Stimulated activated naive CD8-positive, alpha-beta T cell treated with anti-CD3 and anti-CD28 coated beads, Interleukin-15, amount 100 ng/mL, for 72 hours (primary cell): ENCODE measurements around the gene RANBP3.
A peak's percentile ranks its signal among the peaks of the same experiment; 100 is the strongest.
"Not testable (repeated sequence)": the region's sequence is repeated elsewhere in the genome, so short reads cannot be mapped to it uniquely, and the experiment has no call there.

ENCODE experiments used
- ATAC-seq: fragments of 150-1000 bp; cut with Tn5 transposase; 2 replicates; pipeline ENCODE4 v1.10.0; 2021; ENCODE audit warnings: mild to moderate bottlenecking, moderate library complexity
- DNase-seq, 2 donors: peaks; one replicate each; pipeline ENCODE4 v3.0.0; 2021 to 2022
- H3K27ac Mint-ChIP-seq, 2 donors: one replicate each; pipeline ENCODE4 v1.8.0; 2022; ENCODE audit warnings: mild to moderate bottlenecking in 2 of 2, mixed read lengths in 2 of 2, moderate library complexity in 2 of 2
- H3K27me3 Mint-ChIP-seq: one replicate; pipeline ENCODE4 v1.8.0; 2022; ENCODE audit warnings: mixed read lengths
- H3K4me1 Mint-ChIP-seq: one replicate; pipeline ENCODE4 v1.8.0; 2022; ENCODE audit warnings: mild to moderate bottlenecking, mixed read lengths
- H3K4me3 Mint-ChIP-seq, 2 donors: one replicate each; pipeline ENCODE4 v1.8.0; 2022; ENCODE audit warnings: mild to moderate bottlenecking in 2 of 2, mixed read lengths in 2 of 2, moderate library complexity in 1 of 2
- H3K9me3 Mint-ChIP-seq, 2 donors: one replicate each; pipeline ENCODE4 v1.8.0; 2022; ENCODE audit warnings: mixed read lengths in 2 of 2

RANBP3 gene

DNA sequence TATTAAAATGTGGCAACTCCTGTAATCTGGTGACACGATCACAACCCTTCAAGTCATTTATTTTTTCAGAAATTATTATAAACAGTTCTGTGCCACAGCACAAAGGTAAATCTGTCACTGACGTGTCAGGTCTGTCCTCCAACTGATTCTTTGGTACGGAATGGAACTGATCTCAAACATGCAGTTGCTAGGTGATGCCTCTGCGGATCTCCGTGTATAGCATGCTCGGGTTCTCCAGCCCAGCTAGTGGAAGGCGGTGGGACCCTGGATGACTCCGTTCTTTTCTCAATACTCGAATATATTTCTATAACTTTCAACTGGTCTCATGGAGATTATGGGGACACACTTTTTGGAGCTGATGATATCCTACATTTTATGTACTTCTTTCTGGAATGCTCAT, 11.0 kb downstream of the RANBP3 start:
- DNase-seq (no peak), ATAC-seq (no peak)
- Mint-ChIP-seq H3K4me1 (peaks cover 96% of the 10 kb centered on the region), H3K27ac (peak overlapping the region in 1 of 2 donors; percentile 43), H3K4me3 (no peak overlapping the region), H3K9me3 (no peaks in the 10 kb centered on the region), H3K27me3 (no peaks in the 10 kb centered on the region)

DNA sequence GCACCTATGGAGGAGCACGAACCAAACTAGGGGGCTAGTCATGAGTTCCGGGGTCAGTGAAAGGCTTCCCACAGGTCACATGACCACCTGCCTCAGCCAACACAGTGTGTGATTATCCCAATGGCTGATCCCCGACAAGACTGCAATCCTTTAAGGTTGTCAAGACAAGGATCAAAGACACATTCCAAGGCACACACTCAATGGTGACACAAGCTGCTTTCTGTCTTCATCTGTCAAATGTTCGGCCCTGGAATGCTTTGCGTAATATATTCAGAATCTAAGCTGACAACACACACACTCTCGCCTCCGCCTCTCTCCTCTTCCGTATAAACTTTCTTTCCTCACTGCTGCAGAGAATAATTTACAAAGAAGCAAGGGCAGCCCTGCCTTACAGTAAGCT, 11.7 kb downstream of the RANBP3 start:
- ATAC-seq (no peak), DNase-seq (no peak)
- Mint-ChIP-seq H3K27ac (peak overlapping the region; percentile 43 to 94), H3K4me3 (peak overlapping the region in 1 of 2 donors; percentile 2), H3K4me1 (peaks cover 96% of the 10 kb centered on the region), H3K9me3 (no peaks in the 10 kb centered on the region), H3K27me3 (no peaks in the 10 kb centered on the region)

GRCh38 chr19:5964816-5965565, 12.9 kb downstream of the RANBP3 start:
- Mint-ChIP-seq H3K27me3 (no peaks in the 10 kb centered on the region), H3K4me3 (peak overlapping the region in 1 of 2 donors; percentile 55)

GRCh38 chr19:5963855-5964254, 14.1 kb downstream of the RANBP3 start:
- DNase-seq (no peak), ATAC-seq (no peak)
- peak overlapping the region; percentile 93 to 97 for H3K27ac Mint-ChIP-seq
- no peaks in the 10 kb centered on the region for H3K9me3 Mint-ChIP-seq
- peak overlapping the region in 1 of 2 donors; percentile 55 for H3K4me3 Mint-ChIP-seq
- no peaks in the 10 kb centered on the region for H3K27me3 Mint-ChIP-seq
- peaks cover 99% of the 10 kb centered on the region for H3K4me1 Mint-ChIP-seq

More at GRCh38 chr19:5964816-5965565, 12.9 kb downstream of the RANBP3 start:
- Mint-ChIP-seq H3K4me1 (peaks cover 99% of the 10 kb centered on the region), H3K9me3 (no peaks in the 10 kb centered on the region), H3K27ac (peak overlapping the region; percentile 93 to 97)
- no peak for DNase-seq
- ATAC-seq, result no peak

GRCh38 chr19:5963259-5963658, 14.7 kb downstream of the RANBP3 start:
- not testable (repeated sequence) for DNase-seq, H3K9me3 Mint-ChIP-seq, ATAC-seq, H3K27me3 Mint-ChIP-seq
- Mint-ChIP-seq H3K27ac (peak overlapping the region in 1 of 2 donors; percentile 97), H3K4me1 (peaks cover 99% of the 10 kb centered on the region), H3K4me3 (peak overlapping the region; percentile 71 to 75)

DNA sequence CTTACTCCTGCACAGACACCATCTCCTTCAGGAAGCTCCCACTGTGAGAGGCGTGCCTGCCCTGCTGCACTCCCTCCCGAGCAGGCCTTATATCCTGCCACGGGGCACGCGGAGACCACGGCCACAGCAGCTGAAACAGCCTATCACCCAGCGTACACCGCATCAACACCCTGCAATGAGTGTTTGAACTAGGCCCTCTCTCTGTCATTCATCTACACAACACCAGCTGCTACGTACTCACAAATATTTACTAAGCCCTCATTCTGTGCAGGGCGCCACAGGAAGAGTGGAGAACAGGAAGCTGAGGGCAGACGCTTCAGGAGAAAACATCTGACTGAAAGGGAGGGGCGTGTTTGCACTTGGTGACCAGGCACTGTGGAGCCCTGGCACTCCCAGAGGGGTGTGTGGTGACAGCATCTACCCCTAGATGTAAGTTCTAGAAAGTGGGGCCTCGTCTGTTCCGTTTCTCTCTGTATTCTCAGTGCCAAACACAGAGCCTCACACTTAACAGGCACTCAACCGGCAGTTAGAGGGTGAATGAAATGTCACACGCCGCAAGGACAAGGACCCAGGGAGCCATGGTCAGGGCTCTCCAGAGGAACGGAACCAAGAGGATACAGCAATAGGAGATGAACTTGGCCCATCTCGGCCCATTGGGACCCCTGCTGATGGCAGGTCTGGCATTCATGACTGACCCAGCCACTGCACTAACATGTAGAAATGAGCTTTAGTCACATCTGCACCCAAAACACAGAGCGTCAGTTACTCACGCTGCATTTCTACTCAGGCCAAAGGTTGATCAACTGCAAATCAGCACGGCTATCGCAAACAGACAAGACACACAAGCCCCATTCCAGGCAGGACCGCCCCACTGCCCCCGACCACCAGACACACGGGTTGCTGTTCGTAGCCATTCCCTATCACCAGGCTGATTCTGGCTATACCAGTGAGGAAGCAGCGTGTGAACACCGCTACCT, 15.7 kb downstream of the RANBP3 start:
- peak; percentile 33 to 73 for DNase-seq
- no peaks in the 10 kb centered on the region for H3K27me3 Mint-ChIP-seq
- H3K4me1 Mint-ChIP-seq, result peaks cover 99% of the 10 kb centered on the region
- no peaks in the 10 kb centered on the region for H3K9me3 Mint-ChIP-seq
- H3K4me3 Mint-ChIP-seq, result peak overlapping the region; percentile 71 to 75
- peak overlapping the region; percentile 90 to 95 for H3K27ac Mint-ChIP-seq
- peak; percentile 96 for ATAC-seq

DNA sequence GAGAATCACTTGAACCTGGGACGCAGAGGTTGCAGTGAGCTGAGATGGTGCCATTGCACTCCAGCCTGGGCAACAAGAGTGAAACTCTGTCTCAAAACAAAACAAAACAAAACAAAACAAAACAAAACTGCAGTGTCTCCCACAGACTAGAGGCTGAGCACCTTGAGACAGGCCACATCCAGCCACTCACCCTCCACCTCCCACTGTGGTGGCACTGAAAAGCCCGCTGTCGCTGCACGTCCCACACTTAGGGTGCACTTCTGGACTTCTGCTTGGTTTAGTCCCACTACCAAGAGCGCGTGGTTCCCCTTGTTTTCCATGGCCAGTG, 16.3 kb downstream of the RANBP3 start:
- H3K27me3 Mint-ChIP-seq, H3K9me3 Mint-ChIP-seq, DNase-seq: not testable (repeated sequence)
- Mint-ChIP-seq H3K4me1 (peaks cover 100% of the 10 kb centered on the region), H3K4me3 (peak overlapping the region; percentile 71 to 75), H3K27ac (peak overlapping the region; percentile 90 to 95)
- ATAC-seq, result peak; percentile 16

- peaks cover 100% of the 10 kb centered on the region for H3K4me1 Mint-ChIP-seq
- ATAC-seq (no peak), DNase-seq (no peak)
- H3K27ac Mint-ChIP-seq, result peak overlapping the region; percentile 42 to 74
- peak overlapping the region in 1 of 2 donors; percentile 34 for H3K4me3 Mint-ChIP-seq
- H3K27me3 Mint-ChIP-seq, result no peaks in the 10 kb centered on the region
- no peaks in the 10 kb centered on the region for H3K9me3 Mint-ChIP-seq
Measured at GRCh38 chr19:5960005-5961001, 17.6 kb downstream of the RANBP3 start.

- no peak overlapping the region for H3K4me3 Mint-ChIP-seq
- H3K27ac Mint-ChIP-seq, result peak overlapping the region; percentile 14 to 74
- no peaks in the 10 kb centered on the region for H3K27me3 Mint-ChIP-seq
- H3K9me3 Mint-ChIP-seq, result no peaks in the 10 kb centered on the region
- DNase-seq (no peak), ATAC-seq (no peak)
- peaks cover 100% of the 10 kb centered on the region for H3K4me1 Mint-ChIP-seq
Measured at GRCh38 chr19:5959260-5960004, 18.5 kb downstream of the RANBP3 start.

- ATAC-seq (no peak), DNase-seq (no peak)
- H3K4me3 Mint-ChIP-seq, result no peak overlapping the region
- H3K27ac Mint-ChIP-seq, result peak overlapping the region; percentile 14 to 73
- peaks cover 100% of the 10 kb centered on the region for H3K4me1 Mint-ChIP-seq
- no peaks in the 10 kb centered on the region for H3K9me3 Mint-ChIP-seq
- no peaks in the 10 kb centered on the region for H3K27me3 Mint-ChIP-seq
Measured at GRCh38 chr19:5958851-5959122, 19.2 kb downstream of the RANBP3 start.

GRCh38 chr19:5958074-5958850, 19.7 kb downstream of the RANBP3 start:
- Mint-ChIP-seq H3K4me1 (peaks cover 100% of the 10 kb centered on the region), H3K9me3 (no peaks in the 10 kb centered on the region), H3K4me3 (no peak overlapping the region), H3K27ac (peak overlapping the region; percentile 20 to 95), H3K27me3 (no peaks in the 10 kb centered on the region)
- no peak for ATAC-seq
- DNase-seq, result no peak

DNA sequence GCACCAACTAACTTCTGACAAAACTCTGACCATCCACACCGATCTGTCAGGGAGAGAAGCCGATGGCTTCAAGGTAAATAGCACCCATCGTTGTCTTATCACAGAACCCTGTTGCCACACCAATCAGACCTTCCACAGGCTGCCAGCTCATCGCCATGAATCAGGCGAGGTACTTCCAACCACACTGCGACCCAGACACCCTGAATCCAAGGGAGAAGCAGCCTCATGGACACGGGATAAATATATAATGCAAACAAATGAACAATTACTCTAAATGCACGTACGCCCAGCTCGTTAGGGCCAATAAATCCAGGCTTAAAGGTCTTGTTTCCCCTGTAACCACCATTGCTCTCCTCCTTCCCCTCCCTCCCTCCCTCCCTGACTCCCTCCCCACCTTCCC, 20.8 kb downstream of the RANBP3 start:
- DNase-seq, result no peak
- no peak for ATAC-seq
- Mint-ChIP-seq H3K4me3 (no peak overlapping the region), H3K4me1 (peaks cover 100% of the 10 kb centered on the region), H3K27ac (no peak overlapping the region), H3K27me3 (no peaks in the 10 kb centered on the region), H3K9me3 (no peaks in the 10 kb centered on the region)

- Mint-ChIP-seq H3K27ac (no peak overlapping the region), H3K4me3 (no peak overlapping the region)
Measured at GRCh38 chr19:5956728-5957127, 21.2 kb downstream of the RANBP3 start.

DNA sequence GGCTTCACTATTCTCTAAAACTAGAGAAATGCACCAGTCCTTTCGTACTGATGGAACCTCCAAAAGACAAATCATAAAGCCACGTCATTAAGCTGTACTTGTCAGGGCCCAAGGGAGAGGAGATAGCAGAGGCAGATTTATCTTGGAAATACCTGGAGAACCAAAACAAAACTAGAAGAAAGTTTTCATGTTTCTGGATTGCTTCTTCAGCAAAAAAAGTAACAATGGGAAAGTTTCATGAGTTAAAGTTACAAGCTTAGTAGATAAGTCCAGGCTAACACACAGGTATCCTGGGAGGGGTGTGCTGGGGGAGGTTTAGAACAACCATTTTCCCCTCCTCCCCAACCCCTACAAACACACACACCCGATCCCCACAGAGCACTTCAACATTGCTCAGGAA, 21.6 kb downstream of the RANBP3 start:
- ATAC-seq (no peak), DNase-seq (no peak)
- no peaks in the 10 kb centered on the region for H3K27me3 Mint-ChIP-seq
- no peak overlapping the region for H3K4me3 Mint-ChIP-seq
- peaks cover 100% of the 10 kb centered on the region for H3K4me1 Mint-ChIP-seq
- no peaks in the 10 kb centered on the region for H3K9me3 Mint-ChIP-seq
- peak overlapping the region in 1 of 2 donors; percentile 42 for H3K27ac Mint-ChIP-seq

More at GRCh38 chr19:5956728-5957127, 21.2 kb downstream of the RANBP3 start:
- ATAC-seq, result no peak
- no peak for DNase-seq
- Mint-ChIP-seq H3K4me1 (peaks cover 100% of the 10 kb centered on the region), H3K9me3 (no peaks in the 10 kb centered on the region), H3K27me3 (no peaks in the 10 kb centered on the region)
